Left cardiac atrium (tissue), 4 donors: ENCODE measurements around the gene COA1. TPM values are rescaled to one million over a fixed set of nuclear protein-coding genes. Genes with fewer than 3 reads are reported as not detected.
"Not testable (repeated sequence)": the region's sequence is repeated elsewhere in the genome, so short reads cannot be mapped to it uniquely, and the experiment has no call there.

Source experiments
- ATAC-seq, 2 donors: fragments of 200-7000 bp; cut with Tn5 transposase; one replicate each; pipeline ENCODE4 v1.9.1; 2020; ENCODE audit warnings: mild to moderate bottlenecking in 2 of 2, moderate library complexity in 2 of 2
- DNase-seq: peaks from one replicate; pipeline ENCODE4 v3.0.0-alpha.2; 2020
- intact Hi-C, 2 donors: fragments of 100-400 bp; cut with DNase I; formaldehyde crosslinking; loops; one replicate each; pipeline versions ENCODE4 v1.14.1 to v1.15.1; 2022 to 2023
- long read RNA-seq: library from polyadenylated mRNA; unstranded; transcript quantifications from one replicate; pipeline ENCODE4 v2.0.0, GENCODE V29; 2021
- total RNA-seq, 2 donors: library from RNA; stranded (reverse); fragmentation: NEBNext Ultra II Directional; extraction: Animal tissue kit (Norgen Biotek cat#: 25700); gene quantifications; one replicate each; pipeline ENCODE4 v1.2.1, GENCODE V29; 2021
- donor health status: DM: no; HTN: yes; CAD: no.
- donor health status: DM: no; HTN: yes; CAD: no; lungs with severe emphysema.
- donor health status: DM: yes; HTN: yes; CAD: no.
- donor health status: Dilated cardiomyopathy.

COA1 gene, protein sequence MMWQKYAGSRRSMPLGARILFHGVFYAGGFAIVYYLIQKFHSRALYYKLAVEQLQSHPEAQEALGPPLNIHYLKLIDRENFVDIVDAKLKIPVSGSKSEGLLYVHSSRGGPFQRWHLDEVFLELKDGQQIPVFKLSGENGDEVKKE
- total RNA-seq: 10 to 100 TPM; 52.7 to 55.4 TPM
- long read RNA-seq, partial matches to known transcripts: 3 of 11 reads
- long read RNA-seq, other reads (novel, unspliced or antisense): 5 of 11 reads

- intact Hi-C loops: loop anchor here (2.0 to 10.0 kb wide), 3 partner anchors 105 to 465 kb away; partner anchors contain the start of gene STK17A (in 1 of the 2)
- DNase-seq: peak; percentile 90
- ATAC-seq: peak; percentile 99
Measured at GRCh38 chr7:43729214-43729923, at the start of gene COA1. Gene COA1 (minus strand): TSS chr7:43729523. CDS start chr7:43648614, 80,909 bp downstream.

DNA sequence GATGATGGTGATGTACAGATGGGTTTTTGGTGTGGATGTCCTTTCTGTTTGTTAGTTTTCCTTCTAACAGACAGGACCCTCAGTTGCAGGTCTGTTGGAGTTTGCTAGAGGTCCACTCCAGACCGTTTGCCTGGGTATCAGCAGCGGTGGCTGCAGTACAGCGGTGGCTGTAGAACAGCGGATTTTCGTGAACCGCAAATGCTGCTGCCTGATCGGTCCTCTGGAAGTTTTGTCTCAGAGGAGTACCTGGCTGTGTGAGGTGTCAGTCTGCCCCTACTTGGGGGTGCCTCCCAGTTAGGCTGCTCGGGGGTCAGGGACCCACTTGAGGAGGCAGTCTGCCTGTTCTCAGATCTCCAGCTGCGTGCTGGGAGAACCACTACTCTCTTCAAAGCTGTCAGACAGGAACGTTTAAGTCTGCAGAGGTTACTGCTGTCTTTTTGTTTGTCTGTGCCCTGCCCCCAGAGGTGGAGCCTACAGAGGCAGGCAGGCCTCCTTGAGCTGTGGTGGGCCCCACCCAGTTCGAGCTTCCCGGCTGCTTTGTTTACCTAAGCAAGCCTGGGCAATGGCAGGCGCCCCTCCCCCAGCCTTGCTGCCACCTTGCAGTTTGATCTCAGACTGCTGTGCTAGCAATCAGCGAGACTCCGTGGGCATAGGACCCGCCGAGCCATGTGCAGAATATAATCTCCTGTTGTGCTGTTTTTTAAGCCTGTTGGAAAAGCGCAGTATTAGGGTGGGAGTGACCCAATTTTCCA is 49.1 kb upstream of the COA1 start:
- ATAC-seq, DNase-seq, intact Hi-C loops: not testable (repeated sequence)

DNA sequence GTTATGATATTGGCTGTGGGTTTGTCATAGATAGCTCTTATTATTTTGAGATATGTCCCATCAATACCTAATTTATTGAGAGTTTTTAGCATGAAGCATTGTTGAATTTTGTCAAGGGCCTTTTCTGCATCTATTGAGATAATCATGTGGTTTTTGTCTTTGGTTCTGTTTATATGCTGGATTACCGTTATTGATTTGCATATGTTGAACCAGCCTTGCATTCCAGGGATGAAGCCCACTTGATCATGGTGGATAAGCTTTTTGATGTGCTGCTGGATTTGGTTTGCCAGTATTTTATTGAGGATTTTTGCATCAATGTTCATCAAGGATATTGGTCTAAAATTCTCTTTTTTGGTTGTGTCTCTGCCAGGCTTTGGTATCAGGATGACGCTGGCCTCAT is 45.9 kb upstream of the COA1 start:
- intact Hi-C loops, ATAC-seq, DNase-seq: not testable (repeated sequence)

DNA sequence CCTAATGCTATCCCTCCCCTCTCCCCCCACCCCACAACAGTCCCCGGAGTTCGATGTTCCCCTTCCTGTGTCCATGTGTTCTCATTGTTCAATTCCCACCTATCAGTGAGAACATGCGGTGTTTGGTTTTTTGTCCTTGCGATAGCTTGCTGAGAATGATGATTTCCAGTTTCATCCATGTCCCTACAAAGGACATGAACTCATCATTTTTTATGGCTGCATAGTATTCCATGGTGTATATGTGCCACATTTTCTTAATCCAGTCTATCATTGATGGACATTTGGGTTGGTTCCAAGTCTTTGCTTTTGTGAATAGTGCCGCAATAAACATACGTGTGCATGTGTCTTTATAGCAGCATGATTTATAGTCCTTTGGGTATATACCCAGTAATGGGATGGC is 43.9 kb upstream of the COA1 start:
- not testable (repeated sequence) for DNase-seq

DNA sequence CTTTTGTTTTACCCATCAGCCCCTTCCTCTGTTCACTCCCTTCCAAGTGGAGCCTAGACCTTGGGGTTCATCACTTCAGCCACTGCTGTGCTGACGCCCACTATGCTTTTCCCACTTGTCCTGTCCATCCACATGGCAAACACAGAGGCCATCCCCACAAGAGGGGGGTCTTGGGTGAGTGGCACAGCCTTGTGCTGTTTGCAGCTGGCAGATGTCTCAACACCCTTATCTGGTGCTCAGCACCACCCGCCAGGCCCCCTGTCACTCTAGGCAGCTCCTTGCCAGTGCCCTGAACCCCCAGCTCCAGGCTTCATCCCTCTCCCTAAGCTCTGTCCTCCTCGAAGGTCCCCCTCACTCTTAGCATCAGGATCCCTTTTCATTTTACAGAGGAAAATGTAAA is 42.2 kb upstream of the COA1 start:
- DNase-seq: no peak
- intact Hi-C loops: no loop called here
- no peak for ATAC-seq

More for the DNA sequence above, 43.9 kb upstream of the COA1 start:
- ATAC-seq, intact Hi-C loops: not testable (repeated sequence)

DNA sequence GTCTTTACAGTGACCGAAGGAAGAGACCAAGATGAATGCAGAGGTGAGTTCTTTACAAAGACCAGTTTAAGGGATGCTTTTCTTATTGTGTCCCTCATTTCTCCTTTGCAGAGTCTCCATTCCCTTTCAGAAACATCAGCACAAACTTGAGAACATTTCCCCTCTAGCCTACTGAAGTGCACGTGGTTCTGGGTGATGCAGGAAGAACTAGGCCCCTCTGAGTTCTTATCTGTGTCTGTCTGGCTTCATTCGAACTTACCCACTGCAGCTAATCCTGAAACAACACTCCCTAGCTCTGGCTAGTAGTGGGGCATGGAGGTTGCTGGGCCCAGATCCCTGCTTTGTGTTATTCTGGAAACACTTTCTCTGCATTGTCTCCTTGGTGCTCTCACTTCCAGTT is 41.8 kb upstream of the COA1 start:
- ATAC-seq (no peak), DNase-seq (no peak)
- intact Hi-C loops: no loop called here

DNA sequence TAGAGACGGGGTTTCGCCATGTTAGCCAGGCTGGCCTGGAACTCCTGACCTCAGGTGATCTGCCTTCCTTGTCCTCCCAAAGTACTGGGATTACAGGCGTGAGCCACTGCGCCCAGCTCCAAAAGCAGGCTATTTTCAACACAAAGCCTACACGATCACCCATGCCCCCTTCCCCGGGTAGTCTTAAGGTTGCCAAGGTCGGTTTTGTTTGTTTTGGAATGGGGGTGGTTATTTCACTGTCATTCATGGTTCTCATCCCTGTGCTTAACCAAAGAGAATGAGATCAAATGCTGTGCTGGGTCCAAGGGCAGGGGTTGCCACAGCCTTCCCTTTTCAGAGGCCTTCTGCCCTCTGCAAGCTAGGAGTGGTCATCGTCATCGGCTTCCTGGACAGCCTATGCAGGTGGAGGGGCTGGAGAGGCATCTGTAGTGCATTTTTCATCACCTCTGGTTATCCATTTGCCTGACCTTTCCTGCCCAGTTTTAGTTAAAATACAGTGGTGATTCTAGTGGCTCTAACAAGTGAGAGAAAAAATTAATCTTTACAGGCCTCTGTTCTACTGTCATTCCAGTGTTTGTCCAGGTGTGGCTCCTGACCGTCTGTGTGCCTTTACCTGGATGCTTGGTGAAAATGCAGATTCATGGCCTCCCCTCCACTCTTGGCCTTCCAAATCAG is 40.6 kb upstream of the COA1 start:
- no peak for ATAC-seq
- DNase-seq: no peak
- intact Hi-C loops: no loop called here

- ATAC-seq (no peak), DNase-seq (no peak)
- intact Hi-C loops: no loop called here
Measured at GRCh38 chr7:43769281-43769680, 40.0 kb upstream of the COA1 start.

DNA sequence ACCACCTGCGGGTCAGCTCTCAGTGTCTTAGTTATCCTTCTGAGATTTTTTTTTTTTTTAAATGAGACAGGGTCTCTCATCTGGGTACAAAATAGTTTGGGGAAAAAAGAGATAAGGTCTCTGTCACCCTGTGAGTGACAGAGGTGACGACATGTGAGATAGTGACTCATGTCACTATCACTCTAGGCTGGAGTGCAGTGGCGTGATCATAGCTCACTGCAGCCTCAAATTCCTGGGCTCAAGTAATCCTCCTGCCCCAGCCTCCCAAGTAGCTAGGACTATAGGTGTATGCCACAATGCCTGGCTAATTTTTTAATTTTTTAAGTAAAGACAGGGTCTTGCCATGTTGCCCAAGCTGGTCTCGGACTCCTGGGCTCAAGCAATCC is 39.6 kb upstream of the COA1 start:
- ATAC-seq: no peak
- intact Hi-C loops: no loop called here
- DNase-seq: no peak

GRCh38 chr7:43768201-43768886 is 39.0 kb upstream of the COA1 start:
- ATAC-seq (no peak), DNase-seq (no peak)

DNA sequence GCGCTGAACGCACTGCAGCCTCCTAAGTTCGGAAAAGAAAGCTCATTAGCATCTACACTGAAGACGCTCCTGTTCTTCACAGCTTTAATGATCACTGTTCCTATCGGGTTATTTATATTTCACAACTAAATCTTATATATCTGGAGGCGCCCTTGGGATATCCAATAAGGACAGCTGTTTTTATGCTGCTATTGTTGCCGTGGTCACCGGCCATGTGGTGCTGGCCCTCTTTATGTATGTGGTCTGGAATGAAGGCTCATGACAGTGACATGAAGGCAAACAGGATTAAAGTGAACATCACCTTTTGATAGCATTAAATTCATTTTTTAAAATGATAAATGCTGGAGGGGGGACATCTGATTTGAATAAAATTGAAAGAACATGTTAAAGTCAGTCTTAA is 38.0 kb upstream of the COA1 start:
- DNase-seq: no peak
- intact Hi-C loops: no loop called here
- ATAC-seq: no peak

More at GRCh38 chr7:43768201-43768886, 39.0 kb upstream of the COA1 start:
- intact Hi-C loops: no loop called here

- intact Hi-C loops: no loop called here
- DNase-seq (no peak), ATAC-seq (no peak)
Measured at GRCh38 chr7:43766564-43766963, 37.2 kb upstream of the COA1 start.

GRCh38 chr7:43764807-43765491 is 35.6 kb upstream of the COA1 start:
- peak; percentile 12 to 73 for ATAC-seq
- intact Hi-C loops: no loop called here

DNA sequence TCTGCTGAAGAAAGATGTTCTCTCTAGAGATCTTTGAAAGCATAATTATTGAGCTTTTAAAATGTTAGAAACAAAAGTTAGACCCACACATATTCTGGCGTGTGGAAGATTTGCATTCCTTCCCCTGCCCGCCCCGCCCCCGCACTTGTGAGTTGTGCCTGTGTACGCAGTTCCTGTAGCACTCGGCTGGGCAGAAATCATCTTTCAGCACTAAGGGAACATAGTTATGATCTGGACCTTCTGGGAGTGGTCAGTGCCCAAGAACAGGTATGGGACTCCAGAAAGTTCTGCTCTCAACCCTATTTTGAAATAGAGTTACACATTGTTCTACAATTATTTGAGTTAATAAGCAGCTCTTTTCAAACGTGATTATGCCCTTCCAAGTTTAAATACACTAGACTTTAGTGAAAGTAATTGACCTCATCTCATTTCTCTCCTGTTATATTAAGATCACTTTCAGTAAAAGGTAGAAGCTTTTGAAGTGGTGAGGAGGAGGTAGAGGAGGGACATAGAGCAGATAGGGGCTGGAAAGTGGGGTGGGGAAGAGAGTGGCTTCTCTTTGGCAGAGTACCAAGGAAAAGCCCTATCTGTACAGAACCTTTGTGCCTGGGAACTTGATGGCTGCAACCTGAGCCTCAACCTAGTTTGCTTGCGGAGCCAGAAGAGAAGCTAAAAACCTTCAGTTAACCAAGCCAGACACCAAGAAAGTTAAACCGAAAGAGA is 34.9 kb upstream of the COA1 start:
- intact Hi-C loops: no loop called here
- DNase-seq (peak; percentile 37), ATAC-seq (peak; percentile 51 to 78)

More at GRCh38 chr7:43764807-43765491, 35.6 kb upstream of the COA1 start:
- no peak for DNase-seq

- intact Hi-C loops: no loop called here
- ATAC-seq: no peak
Measured at GRCh38 chr7:43763183-43763582, 33.9 kb upstream of the COA1 start.

GRCh38 chr7:43761938-43762692 is 32.8 kb upstream of the COA1 start:
- intact Hi-C loops: no loop called here
- DNase-seq (no peak), ATAC-seq (no peak)

More at GRCh38 chr7:43763183-43763582, 33.9 kb upstream of the COA1 start:
- DNase-seq: no peak

GRCh38 chr7:43761382-43761781 is 32.1 kb upstream of the COA1 start:
- no peak for DNase-seq
- intact Hi-C loops: no loop called here
- no peak for ATAC-seq
